GM10847 (cell line): Measurements from ENCODE around the gene PXDN.

ENCODE experiments used
- POLR2A ChIP-seq: IDR thresholded peaks from 2 replicates; pipeline ENCODE4 v1.6.1; 2011; ENCODE audit not compliant: insufficient read length; ENCODE audit errors: extremely low read depth

PXDN gene

DNA sequence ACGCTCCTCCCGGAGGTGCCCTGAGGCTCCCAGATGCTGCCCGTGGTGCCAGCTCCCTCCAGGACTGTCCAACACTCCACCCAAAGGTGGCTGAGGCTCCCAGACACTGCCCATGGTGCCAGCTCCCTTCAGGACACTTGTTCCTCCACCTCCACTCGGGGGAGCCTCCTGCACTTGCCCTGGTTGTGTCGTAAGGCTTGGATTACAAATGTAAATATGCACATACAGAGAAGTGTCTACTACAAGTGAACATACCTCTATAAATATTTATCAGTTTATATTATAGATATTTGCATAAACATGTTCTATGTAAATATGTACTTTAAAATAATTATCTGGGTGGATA lies 143.3 kb downstream of the PXDN start:
- TF ChIP-seq POLR2A = no peak

DNA sequence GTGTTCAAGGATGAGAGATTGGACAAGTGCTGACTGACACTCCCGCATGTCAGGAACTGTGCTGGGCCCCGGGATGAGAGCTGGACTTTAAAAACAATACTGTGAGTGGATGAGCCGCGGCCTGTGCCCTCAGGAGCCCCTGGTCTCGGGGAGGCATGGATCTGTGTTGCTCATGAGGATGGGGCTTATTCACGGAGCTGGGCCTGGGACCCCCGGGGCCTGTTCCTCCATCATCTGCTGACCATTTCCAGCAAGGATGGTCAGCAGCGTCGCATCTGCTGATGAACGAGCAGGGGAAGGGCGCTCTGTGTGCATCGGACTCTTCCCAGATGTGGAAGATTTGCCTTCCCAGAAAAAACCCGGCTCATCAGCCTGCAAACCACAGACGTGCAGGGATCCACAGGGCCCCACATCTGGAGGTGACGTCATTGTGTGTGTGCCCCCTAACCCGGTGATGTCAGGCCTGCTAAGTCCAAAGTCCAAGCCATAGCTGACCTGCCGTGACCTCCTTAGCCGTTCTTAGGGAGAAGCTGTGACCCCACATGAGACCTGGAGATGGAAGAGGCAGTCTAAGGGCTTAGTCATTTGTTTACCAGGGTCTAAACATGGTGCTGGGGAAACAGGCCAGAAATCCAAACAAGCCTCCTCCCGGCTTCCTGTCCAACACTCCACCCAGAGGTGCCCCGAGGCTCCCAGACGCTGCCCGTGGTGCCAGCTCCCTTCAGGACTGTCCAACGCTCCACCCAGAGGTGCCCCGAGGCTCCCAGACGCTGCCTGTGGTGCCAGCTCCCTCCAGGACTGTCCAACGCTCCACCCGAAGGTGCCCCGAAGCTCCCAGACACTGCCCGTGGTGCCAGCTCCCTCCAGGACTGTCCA lies 143.9 kb downstream of the PXDN start:
- no peak for TF ChIP-seq POLR2A

DNA sequence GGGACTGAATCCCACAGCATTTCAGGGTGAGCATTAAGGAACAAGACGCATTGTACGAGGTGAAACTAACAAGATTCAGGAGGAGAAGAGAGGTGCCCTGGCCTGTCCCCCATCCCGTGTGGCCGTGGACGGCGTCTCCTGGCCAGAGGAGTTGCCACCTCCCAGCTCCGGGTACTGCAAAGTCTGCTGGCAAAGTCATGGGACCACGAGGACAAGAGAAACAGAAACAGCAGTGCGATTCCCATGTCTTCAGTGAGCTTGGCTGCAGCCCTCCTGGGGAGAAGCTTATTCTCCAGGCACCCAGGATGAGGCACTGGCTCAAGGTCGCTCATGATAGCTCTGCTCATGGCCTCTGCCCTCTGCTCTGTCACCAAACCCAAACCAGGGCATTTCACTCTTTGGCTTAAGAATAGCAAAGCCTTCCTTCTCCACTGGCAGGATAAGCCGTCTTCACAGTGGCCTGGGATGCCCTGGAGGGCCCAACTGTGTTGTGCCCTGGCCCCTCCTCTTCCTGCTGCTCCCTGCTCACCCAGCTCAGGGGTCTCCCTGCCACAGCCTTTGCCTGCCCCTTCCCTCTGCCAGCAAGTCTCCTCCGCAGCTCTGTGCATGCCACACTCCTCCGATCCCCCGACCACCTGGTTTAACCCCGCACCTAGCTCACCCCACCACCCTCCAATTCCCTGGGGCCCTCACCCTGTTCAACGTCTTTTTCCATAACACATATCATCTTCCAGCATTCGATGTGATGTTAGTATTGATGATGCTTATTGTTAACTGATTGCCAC lies 144.8 kb downstream of the PXDN start:
- TF ChIP-seq POLR2A = no peak

DNA sequence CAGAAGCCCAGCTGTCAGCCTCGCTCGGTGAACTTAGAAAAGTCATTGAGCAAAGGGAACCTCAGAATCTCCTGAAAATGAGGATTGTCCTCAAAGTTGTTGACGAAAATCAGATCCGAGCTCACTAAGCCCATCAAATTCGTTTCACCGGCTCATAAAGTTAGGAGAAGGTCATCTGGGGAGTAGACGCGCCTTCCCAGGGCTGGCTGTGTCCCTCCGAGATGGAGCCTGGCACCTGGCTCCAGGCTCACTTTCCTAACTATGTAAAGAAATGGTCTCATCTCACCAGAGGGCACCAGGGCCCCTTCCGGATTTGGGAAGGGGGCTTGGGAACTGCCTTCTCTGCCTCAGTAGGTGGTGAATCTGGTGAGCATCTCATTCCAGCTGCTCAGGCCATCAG lies 145.5 kb downstream of the PXDN start:
- TF ChIP-seq POLR2A = no peak

DNA sequence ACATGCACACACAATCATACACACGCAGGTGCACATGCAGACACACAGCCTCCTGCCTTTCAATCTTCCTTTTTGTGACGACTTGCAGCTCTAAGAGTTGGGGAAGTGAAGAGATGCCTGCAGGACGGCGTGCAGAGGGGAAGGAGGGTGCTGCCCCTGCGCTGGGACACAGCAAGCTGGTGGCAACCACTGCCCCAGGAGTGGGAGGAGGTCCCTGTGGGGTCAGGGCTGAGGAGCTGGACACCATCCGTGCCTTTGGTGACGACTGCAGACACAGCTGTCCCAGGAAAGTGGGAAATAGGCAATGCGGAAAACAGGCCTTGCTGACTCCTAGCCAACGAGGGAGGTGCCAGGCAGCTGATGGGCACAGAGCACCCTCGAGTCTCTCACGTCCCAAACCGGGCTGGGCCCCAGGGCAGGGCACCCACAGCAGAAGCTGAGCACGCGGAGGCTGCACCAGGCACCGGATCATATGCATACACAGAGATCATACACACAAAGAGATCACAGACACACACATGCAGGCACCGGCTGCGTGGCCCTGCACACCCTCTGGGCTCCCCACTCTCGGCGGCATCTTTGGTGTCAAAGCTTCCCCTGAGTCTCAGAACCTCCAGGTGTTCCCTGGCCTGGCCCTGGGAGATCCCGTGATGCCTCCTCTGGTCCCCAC lies 146.1 kb downstream of the PXDN start:
- TF ChIP-seq POLR2A = no peak

DNA sequence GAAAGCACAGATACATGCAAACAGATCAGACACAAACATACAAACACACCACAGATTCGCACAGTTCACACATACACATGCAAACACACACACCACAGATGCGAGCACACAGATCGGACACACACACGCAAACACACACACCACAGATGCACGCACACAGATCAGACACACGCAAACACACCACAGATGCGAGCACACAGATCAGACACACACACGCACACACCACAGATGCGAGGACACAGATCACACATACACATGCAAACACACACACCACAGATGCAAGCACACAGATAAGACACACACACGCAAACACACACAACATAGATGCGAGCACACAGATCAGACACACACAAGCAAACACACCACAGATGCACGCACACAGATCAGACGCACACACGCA lies 149.0 kb downstream of the PXDN start:
- no peak for TF ChIP-seq POLR2A

DNA sequence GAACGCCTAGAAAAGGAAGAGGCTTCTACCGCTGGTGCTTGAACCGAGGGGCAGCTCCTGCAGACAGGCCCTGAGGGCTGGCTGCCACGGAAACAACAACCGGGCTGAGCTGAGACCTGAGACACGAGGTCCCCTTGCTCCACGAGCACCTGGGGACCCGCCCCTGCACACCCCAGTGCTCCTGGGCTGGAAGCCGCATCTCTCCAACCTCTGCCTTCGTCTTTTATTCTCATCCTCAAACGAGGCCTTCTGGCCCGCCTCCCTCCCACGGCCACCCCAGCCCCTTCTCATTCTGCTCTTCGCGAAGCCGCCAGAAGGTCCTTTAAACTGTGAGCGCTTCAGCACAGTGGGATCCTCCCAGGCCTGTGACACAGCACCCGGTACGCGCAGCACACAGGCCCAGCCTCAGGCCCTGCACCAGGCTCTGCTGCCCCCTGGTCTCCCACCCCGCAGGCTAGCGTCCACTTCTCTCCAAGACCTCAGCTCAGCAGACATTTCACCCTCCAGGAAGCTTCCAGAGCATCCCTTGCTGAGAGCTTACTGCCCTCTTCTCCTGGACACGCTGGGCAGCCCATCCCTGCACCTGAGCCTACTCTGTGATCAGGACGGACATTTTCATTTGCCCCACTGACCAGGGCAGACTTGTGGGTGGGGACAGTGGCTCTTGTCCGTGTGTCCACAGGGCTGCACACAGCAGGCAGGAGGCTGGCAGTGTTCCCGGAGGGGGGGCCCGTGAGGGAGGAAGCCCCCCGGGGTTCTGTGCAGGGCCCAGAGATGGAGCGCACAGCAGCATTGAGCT lies 149.7 kb downstream of the PXDN start:
- TF ChIP-seq POLR2A = no peak

DNA sequence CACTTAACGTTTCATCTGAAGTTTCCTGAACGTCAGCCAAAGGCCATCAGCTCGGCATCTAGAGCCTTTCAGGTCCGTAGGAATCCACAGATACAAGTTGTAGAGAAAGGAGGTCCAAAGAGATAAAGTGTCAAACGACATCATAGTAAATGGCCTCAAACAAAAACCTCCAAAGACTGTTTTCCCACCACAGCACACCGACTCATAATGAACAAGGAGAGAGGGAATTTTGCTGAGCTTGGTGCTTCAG lies 150.3 kb downstream of the PXDN start:
- no peak for TF ChIP-seq POLR2A

DNA sequence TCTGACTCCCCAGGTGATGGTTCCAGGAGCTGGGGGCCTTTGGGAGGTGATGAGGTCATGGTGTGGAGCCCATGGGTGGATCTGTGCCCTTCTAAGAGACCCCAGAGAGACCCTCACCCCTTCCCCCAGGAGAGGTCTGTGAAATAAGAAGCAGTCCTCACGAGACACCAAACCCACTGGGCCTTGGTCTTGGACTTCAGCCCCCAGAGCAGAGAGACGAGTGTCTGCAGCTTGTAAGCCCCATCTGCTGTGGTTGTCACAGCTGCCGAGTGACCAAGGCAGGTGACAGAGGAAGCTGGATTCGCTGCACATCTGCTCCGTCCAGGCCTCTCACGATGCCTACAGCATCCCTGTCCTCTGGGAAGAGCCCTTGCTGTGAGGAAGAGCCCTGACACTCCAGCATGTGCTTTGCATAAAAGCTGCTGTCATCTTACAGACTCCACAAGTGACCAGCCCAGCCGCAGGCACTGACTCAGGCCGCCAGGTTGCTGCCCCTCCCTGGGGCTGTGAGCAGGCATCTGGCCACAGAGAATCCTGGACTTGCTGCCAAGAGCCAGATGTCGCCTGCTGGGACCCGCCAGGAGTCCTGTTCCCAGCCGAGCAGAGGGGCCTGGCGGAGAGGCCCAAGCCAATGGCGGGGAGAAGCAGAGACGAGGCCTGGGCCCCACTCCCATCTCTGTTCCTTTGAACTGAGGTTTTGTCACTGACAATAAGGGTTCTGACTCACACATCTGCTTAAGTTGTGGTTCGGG lies 150.8 kb downstream of the PXDN start:
- no peak for TF ChIP-seq POLR2A

DNA sequence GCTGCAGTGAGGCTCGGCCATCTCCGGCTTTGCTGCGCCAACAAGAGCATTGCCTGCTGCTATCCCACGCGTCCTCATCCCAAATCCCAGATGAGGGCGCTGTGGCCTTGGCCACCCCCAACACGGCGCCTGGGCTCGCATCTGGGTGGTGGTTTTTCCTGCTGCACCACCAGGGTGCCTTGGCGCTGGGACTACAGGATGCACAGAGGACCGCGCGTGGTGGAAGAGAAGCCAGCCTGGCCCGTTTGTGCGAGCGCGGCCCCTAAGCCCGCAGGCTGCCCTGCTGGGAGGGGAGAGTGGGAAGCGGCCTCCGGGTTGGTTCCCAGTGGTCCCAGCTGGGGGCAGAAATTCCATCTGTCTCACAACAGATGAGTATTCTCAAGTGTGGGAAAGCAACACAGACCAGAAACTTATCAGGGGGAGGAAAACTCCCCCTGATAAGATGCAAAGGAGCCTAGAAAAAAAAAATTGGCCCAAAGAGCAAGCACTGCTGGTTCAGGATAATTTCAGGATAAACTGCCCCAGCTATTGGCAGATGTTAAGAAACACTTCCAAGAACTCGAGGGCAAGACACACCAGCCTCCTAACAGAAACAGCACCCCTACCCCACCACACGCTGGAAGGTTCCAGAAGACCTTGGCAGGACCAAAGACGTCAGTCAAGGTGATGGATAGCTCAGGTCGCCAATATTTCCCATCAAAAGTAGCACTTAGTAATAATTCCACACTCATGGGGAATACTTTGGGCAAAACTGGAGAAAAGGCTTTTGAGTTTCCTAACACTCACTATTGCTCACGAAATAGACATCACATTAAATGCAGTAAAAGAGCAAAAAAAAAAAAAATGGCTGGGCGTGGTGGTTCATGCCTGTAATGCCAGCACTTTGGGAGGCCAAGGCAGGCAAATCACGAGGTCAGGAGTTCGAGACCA lies 152.1 kb downstream of the PXDN start:
- no peak for TF ChIP-seq POLR2A

DNA sequence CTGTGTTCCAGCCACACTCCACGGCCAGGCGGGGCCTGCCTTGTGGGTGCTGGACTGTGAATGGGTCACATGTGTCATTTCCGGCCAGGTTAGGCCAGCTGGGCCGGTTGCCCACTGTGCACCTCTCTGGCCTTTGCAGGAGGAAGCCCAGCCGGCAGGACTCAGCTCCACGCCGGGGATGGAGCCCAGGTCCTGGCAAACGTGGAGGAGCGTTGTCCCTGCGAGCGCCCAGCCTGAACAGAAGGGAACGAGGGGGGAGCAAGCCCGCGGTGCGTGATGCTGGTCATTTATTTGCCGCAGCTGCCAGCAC lies 152.9 kb downstream of the PXDN start:
- no peak for TF ChIP-seq POLR2A

DNA sequence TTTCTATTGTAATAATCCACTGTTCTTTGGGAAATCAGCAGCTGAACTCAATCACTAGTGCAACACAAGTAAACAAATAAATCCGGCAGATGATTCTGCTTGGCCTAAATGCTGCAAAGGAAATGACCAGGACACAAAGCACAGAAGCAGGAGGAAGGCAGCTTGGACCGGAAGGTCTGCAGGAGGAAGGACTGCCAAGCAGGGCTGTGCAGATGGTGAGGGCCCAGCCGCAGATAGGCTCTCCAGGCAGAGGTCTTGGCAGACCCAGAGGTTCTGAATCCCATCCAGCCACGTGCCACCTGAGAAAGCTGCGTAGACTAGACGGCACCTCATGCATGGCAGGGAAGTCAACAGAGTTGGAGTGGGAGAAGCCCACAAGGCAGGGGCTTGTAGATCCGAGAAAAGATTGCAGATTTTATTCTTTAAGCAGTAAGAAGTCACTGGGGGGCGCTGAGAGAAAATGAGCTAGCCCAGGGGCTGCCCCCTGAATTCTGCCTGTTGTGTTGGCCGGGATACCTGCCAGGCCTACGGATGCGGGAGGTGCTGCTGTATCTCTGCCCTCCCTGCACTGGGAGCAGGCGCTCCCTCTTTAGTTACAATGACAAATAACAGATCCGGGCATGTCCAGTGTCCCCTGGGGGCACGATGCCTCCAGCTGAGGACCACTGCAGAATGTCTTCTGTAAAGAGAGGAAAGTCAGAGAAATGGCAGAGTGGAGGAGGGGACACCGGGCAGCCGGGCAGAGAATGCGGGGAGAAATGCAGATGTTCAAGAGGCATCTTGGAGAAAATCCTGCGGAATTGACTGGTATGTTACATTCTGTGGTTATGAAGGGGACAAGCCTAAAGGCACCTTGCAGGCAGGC lies 153.5 kb downstream of the PXDN start:
- TF ChIP-seq POLR2A = no peak
